Karpas-422 (cell line): ENCODE data around the gene CLSTN1. TPM values are rescaled to one million over a fixed set of nuclear protein-coding genes. Genes with fewer than 3 reads are reported as not detected.

ENCODE experiments used
- DNase-seq: peaks from one replicate; pipeline ENCODE4 v3.0.0-alpha.2; 2015
- H2AFZ ChIP-seq: fragments of 200-600 bp; sonication (generic); 2 replicates; pipeline ENCODE4 v1.6.1; 2014; ENCODE audit warnings: antibody characterized with exemption, low read length, mixed read lengths
- H3K27ac ChIP-seq: fragments of 200-600 bp; sonication (generic); 2 replicates; pipeline ENCODE4 v1.5.1; 2014; ENCODE audit warnings: mild to moderate bottlenecking, low read length, moderate library complexity
- H3K27me3 ChIP-seq: fragments of 200-600 bp; sonication (generic); 2 replicates; pipeline ENCODE4 v1.6.1; 2014; ENCODE audit warnings: low read length, mixed read lengths
- H3K36me3 ChIP-seq: fragments of 200-600 bp; sonication (generic); 2 replicates; pipeline ENCODE4 v1.6.1; 2014; ENCODE audit warnings: low read length, mixed read lengths; ENCODE audit not compliant: insufficient read depth
- H3K4me1 ChIP-seq: fragments of 200-600 bp; sonication (generic); 2 replicates; pipeline ENCODE4 v1.6.1; 2014; ENCODE audit warnings: mild to moderate bottlenecking, low read length, mixed read lengths
- H3K4me2 ChIP-seq: fragments of 200-600 bp; sonication (generic); 2 replicates; pipeline ENCODE4 v1.6.1; 2014; ENCODE audit warnings: low read length, low read depth, mild to moderate bottlenecking; ENCODE audit not compliant: poor library complexity, severe bottlenecking
- H3K4me3 ChIP-seq: fragments of 200-600 bp; sonication (generic); 2 replicates; pipeline ENCODE4 v1.5.1; 2014; ENCODE audit warnings: mild to moderate bottlenecking, antibody characterized with exemption, low read length, mixed read lengths
- H3K79me2 ChIP-seq: fragments of 200-600 bp; sonication (generic); 2 replicates; pipeline ENCODE4 v1.6.1; 2014; ENCODE audit warnings: mild to moderate bottlenecking, low read length, mixed read lengths
- H3K9ac ChIP-seq: fragments of 200-600 bp; sonication (generic); 2 replicates; pipeline ENCODE4 v1.6.0; 2014; ENCODE audit warnings: low read length
- H3K9me2 ChIP-seq: fragments of 200-600 bp; sonication (generic), shearing (Covaris generic); replicated peaks from 2 replicates; pipeline ENCODE4 v1.6.0; 2014; ENCODE audit warnings: mild to moderate bottlenecking, low read length, moderate library complexity; ENCODE audit not compliant: insufficient read depth
- H3K9me3 ChIP-seq: fragments of 300-700, 200-600 bp; sonication (generic); 2 replicates; pipeline ENCODE4 v1.6.1; 2014; ENCODE audit warnings: low read length, mixed read lengths
- H4K20me1 ChIP-seq: fragments of 200-600 bp; sonication (generic); 2 replicates; pipeline ENCODE4 v1.6.1; 2014; ENCODE audit warnings: mild to moderate bottlenecking, antibody characterized with exemption, low read length, low read depth; ENCODE audit not compliant: insufficient read depth
- total RNA-seq: library from RNA; depleted of rRNA; stranded (reverse); fragments of >200 nt; shearing (Covaris generic); gene quantifications from 2 replicates; pipeline ENCODE4 v1.2.3, GENCODE V29; 2014; ENCODE audit warnings: low replicate concordance

CLSTN1 gene
- total RNA-seq, 1 experiment from 2014 or later, result 52.0 TPM

DNA sequence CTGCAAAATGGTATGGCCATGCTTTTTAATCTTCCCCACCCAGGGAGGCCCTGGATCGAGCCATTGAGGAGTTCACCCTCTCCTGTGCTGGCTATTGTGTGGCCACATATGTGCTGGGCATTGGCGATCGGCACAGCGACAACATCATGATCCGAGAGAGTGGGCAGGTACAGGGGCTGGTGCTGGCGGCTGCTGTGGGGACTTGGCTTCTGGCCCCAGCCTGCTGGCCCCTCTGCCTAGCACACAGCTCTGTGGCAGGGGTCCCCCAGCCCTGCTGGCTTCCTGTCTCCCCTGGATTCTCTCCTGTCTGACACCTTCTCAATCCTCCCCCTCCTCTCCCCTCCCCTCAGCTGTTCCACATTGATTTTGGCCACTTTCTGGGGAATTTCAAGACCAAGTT, 99.8 kb downstream of the CLSTN1 start:
- Histone ChIP-seq H3K79me2 (no peaks in the 10 kb centered on the region), H3K9me2 (no peaks in the 10 kb centered on the region), H3K4me3 (no peak overlapping the region), H3K27me3 (no peaks in the 10 kb centered on the region), H3K9ac (no peak overlapping the region), H2AFZ (no peak overlapping the region), H3K4me1 (no peaks in the 10 kb centered on the region), H4K20me1 (no peaks in the 10 kb centered on the region), H3K9me3 (peaks cover 14% of the 10 kb centered on the region), H3K27ac (no peak overlapping the region), H3K4me2 (no peak overlapping the region), H3K36me3 (peaks cover 29% of the 10 kb centered on the region)
- no peak for DNase-seq

DNA sequence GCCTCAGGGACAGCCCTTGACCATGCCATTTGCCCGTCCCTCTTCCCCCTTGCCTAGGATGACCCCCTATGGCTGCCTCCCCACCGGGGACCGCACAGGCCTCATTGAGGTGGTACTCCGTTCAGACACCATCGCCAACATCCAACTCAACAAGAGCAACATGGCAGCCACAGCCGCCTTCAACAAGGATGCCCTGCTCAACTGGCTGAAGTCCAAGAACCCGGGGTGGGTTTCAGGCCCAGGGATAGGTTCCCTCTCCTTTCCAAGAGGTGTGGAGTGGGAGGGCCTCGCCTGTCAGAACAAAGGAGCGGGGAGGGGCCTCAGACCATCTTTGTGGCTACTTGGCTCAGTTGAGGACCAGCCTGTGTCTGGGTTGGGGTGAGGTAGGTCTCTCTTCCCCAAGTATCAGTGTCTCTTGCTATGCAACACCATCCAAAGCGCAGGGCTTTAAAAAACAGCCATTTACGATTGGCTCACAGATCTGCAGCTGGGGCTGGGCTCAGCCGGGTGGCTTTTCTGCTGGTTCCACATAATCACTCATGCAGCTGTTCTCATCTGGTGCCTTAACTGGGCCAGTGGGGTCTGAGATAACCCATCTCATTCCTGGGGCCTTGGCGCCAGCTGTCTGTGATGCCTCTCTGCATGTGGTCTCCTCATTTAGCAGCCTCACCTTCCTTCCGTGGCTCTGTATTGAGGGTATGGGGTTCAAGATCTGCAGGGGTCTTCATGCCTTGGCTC, 100.5 kb downstream of the CLSTN1 start:
- Histone ChIP-seq H3K79me2 (no peaks in the 10 kb centered on the region), H3K9ac (no peak overlapping the region), H3K9me2 (no peaks in the 10 kb centered on the region), H3K9me3 (peaks cover 14% of the 10 kb centered on the region), H3K27me3 (no peaks in the 10 kb centered on the region), H3K4me3 (no peak overlapping the region), H4K20me1 (no peaks in the 10 kb centered on the region), H3K27ac (no peak overlapping the region), H3K36me3 (peaks cover 29% of the 10 kb centered on the region), H2AFZ (no peak overlapping the region), H3K4me2 (no peak overlapping the region), H3K4me1 (no peaks in the 10 kb centered on the region)
- no peak for DNase-seq

DNA sequence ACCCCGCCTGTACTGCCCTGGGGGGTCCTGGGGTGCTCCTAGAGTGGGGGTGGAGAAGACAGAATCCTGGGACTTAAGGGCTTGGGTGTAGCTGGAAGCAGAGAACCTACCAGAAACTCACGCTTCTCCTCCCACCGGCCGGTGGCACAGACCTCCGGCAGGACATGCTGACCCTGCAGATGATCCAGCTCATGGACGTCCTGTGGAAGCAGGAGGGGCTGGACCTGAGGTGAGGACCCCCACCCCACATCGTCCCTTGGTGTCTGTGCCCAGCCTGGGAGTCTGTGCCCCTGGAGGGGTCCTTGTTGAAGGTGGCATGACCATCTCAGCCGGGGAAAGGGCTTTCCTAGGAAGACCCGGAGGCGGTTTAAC, 101.4 kb downstream of the CLSTN1 start:
- Histone ChIP-seq H3K27me3 (no peaks in the 10 kb centered on the region), H3K36me3 (peaks cover 28% of the 10 kb centered on the region), H3K4me3 (no peak overlapping the region), H3K9ac (no peak overlapping the region), H3K27ac (no peak overlapping the region), H3K79me2 (no peaks in the 10 kb centered on the region), H3K9me2 (no peaks in the 10 kb centered on the region), H3K4me1 (peaks cover 8% of the 10 kb centered on the region), H4K20me1 (no peaks in the 10 kb centered on the region), H3K9me3 (peaks cover 14% of the 10 kb centered on the region), H3K4me2 (no peak overlapping the region), H2AFZ (no peak overlapping the region)
- no peak for DNase-seq

DNA sequence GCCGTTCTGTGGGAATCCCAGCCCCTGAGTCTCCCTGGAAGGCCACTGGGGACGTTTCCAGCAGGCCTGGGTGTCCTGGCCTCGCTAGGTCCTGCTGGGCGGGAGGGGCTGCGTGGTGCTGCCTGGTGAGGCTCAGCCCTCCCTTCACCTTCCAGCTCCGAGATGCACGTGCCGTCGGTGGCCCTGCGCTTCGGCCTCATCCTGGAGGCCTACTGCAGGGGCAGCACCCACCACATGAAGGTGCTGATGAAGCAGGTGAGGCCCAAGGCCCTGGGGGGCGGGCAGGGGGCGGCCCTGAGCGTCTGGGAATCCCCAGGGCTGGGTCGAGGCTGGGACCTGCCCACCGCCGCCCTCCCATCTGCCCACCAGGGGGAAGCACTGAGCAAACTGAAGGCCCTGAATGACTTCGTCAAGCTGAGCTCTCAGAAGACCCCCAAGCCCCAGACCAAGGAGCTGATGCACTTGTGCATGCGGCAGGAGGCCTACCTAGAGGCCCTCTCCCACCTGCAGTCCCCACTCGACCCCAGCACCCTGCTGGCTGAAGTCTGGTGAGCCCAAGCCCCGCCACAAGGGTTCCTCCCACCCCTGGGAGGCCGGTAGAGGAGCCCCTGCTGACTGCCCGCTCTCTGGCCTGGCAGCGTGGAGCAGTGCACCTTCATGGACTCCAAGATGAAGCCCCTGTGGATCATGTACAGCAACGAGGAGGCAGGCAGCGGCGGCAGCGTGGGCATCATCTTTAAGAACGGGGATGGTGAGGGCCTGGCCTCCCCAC, 102.0 kb downstream of the CLSTN1 start:
- DNase-seq, result peak; percentile 84
- Histone ChIP-seq H3K27me3 (no peaks in the 10 kb centered on the region), H3K79me2 (no peaks in the 10 kb centered on the region), H3K4me1 (peaks cover 11% of the 10 kb centered on the region), H3K27ac (no peak overlapping the region), H3K9ac (no peak overlapping the region), H3K4me3 (no peak overlapping the region), H2AFZ (no peak overlapping the region), H3K9me3 (peaks cover 14% of the 10 kb centered on the region), H3K9me2 (no peaks in the 10 kb centered on the region), H3K4me2 (no peak overlapping the region), H3K36me3 (peaks cover 26% of the 10 kb centered on the region), H4K20me1 (no peaks in the 10 kb centered on the region)

DNA sequence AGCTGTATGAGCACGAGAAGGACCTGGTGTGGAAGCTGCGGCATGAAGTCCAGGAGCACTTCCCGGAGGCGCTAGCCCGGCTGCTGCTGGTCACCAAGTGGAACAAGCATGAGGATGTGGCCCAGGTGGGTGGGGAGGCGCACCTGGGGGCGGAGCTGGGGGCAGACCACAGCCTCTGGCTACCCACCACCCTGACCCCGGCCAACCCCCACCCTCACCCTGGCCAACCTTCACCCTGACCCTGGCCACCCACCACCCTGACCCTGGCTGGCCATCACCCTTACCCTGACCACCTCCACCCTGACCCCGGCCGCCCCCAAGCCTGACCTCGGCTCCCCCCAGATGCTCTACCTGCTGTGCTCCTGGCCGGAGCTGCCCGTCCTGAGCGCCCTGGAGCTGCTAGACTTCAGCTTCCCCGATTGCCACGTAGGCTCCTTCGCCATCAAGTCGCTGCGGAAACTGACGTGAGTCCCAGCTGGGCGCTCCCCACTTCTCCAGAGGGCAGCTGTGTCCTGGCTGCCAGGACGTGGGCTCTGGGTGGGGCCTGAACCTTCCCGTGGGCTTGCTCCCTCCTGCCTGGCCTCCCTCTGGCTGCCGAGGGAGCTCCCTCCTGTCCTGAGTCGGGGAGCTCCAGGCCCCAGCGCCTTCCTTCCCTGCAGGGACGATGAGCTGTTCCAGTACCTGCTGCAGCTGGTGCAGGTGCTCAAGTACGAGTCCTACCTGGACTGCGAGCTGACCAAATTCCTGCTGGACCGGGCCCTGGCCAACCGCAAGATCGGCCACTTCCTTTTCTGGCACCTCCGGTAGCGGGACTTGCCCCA, 102.8 kb downstream of the CLSTN1 start:
- Histone ChIP-seq H3K79me2 (no peaks in the 10 kb centered on the region), H4K20me1 (no peaks in the 10 kb centered on the region), H3K27ac (no peak overlapping the region), H3K36me3 (peaks cover 26% of the 10 kb centered on the region), H3K27me3 (no peaks in the 10 kb centered on the region), H3K9me2 (no peaks in the 10 kb centered on the region), H3K4me2 (no peak overlapping the region), H3K4me1 (peaks cover 11% of the 10 kb centered on the region), H3K9ac (no peak overlapping the region), H3K9me3 (peaks cover 14% of the 10 kb centered on the region), H2AFZ (no peak overlapping the region), H3K4me3 (no peak overlapping the region)
- no peak for DNase-seq

DNA sequence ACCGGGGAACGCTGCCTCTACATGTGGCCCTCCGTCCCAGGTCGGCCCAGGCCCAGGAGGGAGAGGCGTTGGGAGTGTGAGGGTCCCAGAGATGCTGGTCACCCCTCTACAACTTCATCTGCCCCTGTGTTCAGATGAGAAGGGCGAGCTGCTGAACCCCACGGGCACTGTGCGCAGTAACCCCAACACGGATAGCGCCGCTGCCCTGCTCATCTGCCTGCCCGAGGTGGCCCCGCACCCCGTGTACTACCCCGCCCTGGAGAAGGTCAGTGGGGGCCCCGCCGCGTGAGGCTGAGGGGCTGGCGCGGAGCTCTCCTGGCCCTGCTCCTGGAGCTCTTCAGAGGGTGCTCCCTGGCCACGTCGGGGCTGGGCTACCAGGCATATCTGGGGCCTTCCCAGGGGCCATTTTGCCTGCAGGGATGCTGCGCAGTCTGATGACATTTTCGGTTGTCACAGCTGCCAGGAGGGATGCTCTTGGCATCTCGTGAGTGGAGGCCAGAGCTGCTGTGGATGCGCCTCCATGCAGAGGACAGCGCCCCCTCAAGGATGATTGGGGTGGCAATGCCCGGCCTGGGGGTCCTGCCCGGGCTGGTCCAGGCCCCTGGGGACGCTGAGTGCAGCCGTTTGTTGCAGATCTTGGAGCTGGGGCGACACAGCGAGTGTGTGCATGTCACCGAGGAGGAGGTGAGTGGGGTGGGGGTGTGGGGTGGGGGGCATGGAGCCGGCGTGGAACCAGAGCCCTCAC, 103.6 kb downstream of the CLSTN1 start:
- H3K4me3 ChIP-seq, result no peak overlapping the region
- no peaks in the 10 kb centered on the region for H3K79me2 ChIP-seq
- H3K9me2 ChIP-seq, result no peaks in the 10 kb centered on the region
- H4K20me1 ChIP-seq, result no peaks in the 10 kb centered on the region
- H2AFZ ChIP-seq, result no peak overlapping the region
- H3K27ac ChIP-seq, result no peak overlapping the region
- no peak overlapping the region for H3K9ac ChIP-seq
- H3K4me1 ChIP-seq, result peaks cover 11% of the 10 kb centered on the region
- H3K36me3 ChIP-seq, result peaks cover 26% of the 10 kb centered on the region
- no peak overlapping the region for H3K4me2 ChIP-seq
- H3K27me3 ChIP-seq, result no peaks in the 10 kb centered on the region
- DNase-seq, result no peak
- peaks cover 14% of the 10 kb centered on the region for H3K9me3 ChIP-seq

DNA sequence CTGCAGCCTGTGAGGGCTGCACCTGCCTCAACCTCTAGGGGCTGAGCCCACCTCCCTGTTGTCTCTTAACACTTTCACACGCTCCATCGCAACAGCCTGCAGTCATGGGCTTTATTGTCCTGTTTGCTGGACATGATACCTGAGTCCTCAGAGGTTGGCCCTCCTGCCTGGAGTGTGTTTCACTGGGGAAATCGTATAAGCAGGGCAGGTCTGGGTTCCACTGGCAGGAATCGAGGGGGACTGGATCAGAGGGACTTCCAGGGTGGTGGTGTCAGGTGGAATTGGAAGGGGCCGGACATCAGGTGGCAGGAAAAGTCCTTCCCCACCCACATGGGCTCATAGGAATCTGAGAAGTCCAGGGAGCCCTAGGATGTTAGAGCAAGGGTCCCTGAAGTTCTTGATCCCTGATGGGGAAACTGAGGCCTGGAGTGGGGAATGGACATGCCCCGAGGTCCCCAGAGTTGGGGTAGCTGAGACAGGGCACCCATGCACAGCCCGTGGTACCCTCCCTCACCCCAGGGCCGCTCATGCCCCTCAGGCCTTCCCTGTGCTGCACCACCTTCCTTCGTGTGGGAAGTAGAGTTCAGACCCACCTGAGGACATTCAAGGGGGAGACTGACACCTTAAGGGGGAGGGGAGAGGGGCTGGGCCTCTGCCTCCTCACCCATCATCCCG, 105.6 kb downstream of the CLSTN1 start:
- DNase-seq, result no peak
- Histone ChIP-seq H3K4me2 (no peak overlapping the region), H3K4me3 (no peak overlapping the region), H4K20me1 (no peaks in the 10 kb centered on the region), H3K27me3 (no peaks in the 10 kb centered on the region), H3K9ac (peak overlapping the region; percentile 27; the same call in 1 of the 2 replicates), H3K4me1 (peaks cover 11% of the 10 kb centered on the region), H3K79me2 (no peaks in the 10 kb centered on the region), H3K9me3 (peaks cover 3% of the 10 kb centered on the region), H2AFZ (no peak overlapping the region), H3K36me3 (peaks cover 16% of the 10 kb centered on the region), H3K9me2 (no peaks in the 10 kb centered on the region), H3K27ac (no peak overlapping the region)
